Esophagus squamous epithelium (tissue), 5 donors: ENCODE measurements around the gene BTNL9. TPM values are rescaled to one million over a fixed set of nuclear protein-coding genes. Genes with fewer than 3 reads are reported as not detected.

Experiments used
- DNase-seq: peaks from one replicate; lab custom pipeline; 2025; lab: John Stamatoyannopoulos, UW
- H3K27ac ChIP-seq, 4 donors: fragments of 200-600 bp; sonication (generic); one replicate each; pipeline ENCODE4 v1.5.1; 2016 to 2019; ENCODE audit warnings: mild to moderate bottlenecking in 1 of 4
- H3K27me3 ChIP-seq, 4 donors: fragments of 200-600 bp; sonication (generic); 1 replicate in 3 of 4; 2 replicates in 1 of 4; pipeline versions ENCODE4 v1.5.1 to v1.6.0; 2017 to 2021; ENCODE audit warnings: antibody characterized with exemption in 1 of 4
- H3K36me3 ChIP-seq, 3 donors: fragments of 200-600 bp; sonication (generic); one replicate each; pipeline ENCODE4 v1.5.1; 2016 to 2019
- H3K4me1 ChIP-seq, 3 donors: fragments of 200-600 bp; sonication (generic); one replicate each; pipeline ENCODE4 v1.5.1; 2017 to 2019
- H3K4me3 ChIP-seq, 4 donors: fragments of 200-600 bp; sonication (generic); 1 replicate in 3 of 4; 2 replicates in 1 of 4; pipeline ENCODE4 v1.5.1; 2016 to 2019; ENCODE audit warnings: mild to moderate bottlenecking in 2 of 4, moderate library complexity in 1 of 4
- H3K9me3 ChIP-seq, 3 donors: fragments of 200-600 bp; sonication (generic); one replicate each; pipeline ENCODE4 v1.5.1; 2016 to 2019
- CTCF ChIP-seq, 6 experiments: fragments of 450-650 bp in 4 of 6; fragments of 200-600 bp in 2 of 6; sonication (generic) in 2 of 6; IDR thresholded peaks; one replicate each; pipeline ENCODE4 v1.5.1; 2016 to 2019; ENCODE audit warnings: antibody characterized with exemption in 6 of 6, mild to moderate bottlenecking in 4 of 6, moderate library complexity in 4 of 6
- POLR2A ChIP-seq, 4 donors: fragments of 450-650 bp; IDR thresholded peaks; one replicate each; pipeline ENCODE4 v1.6.1; 2017; ENCODE audit warnings: antibody characterized with exemption in 4 of 4, mild to moderate bottlenecking in 4 of 4, moderate library complexity in 3 of 4
- WGBS, 2 donors: methylation state at CpG; one replicate each; pipeline ENCODE4 v1.1.5; 2018; 5-methylcytosine and 5-hydroxymethylcytosine counted together
- intact Hi-C: fragments of 100-400 bp; cut with DNase I; formaldehyde crosslinking; loops from one replicate; pipeline ENCODE4 v1.15.0; 2022
- small RNA-seq, 4 donors: library from RNA; depleted of rRNA; stranded (forward); fragments of <200 nt; gene quantifications; one replicate each; pipeline ENCODE3, GENCODE V24; 2016
- total RNA-seq, 4 donors: library from RNA; depleted of rRNA; stranded (reverse); fragments of >200 nt; gene quantifications; one replicate each; pipeline ENCODE4 v1.1.0, GENCODE V29; 2016
- donor health status: DM: yes; HTN: yes; CAD: no.

Gene BTNL9
- total RNA-seq, 4 donors from 2014 or later: 0.75 to 27.7 (median 4.1) TPM

- H3K9me3 ChIP-seq: no peaks in the 10 kb centered on the region
- 82 to 100% methylated on average over 1 to 5 of the region's 5 CpGs for WGBS, 2 donors
- no peak overlapping the region for H3K27ac ChIP-seq
- no peak for TF ChIP-seq CTCF (IDR thresholded peaks at IDR 0.05)
- TF ChIP-seq POLR2A (IDR thresholded peaks at IDR 0.05): no peak
- peaks cover 0 to 100% (median 15%) of the 10 kb centered on the region in 4 donors for H3K27me3 ChIP-seq
- peaks cover 0 to 15% (median 0%) of the 10 kb centered on the region in 3 donors for H3K4me1 ChIP-seq
- DNase-seq: no peak
- no peak overlapping the region for H3K4me3 ChIP-seq
- no peaks in the 10 kb centered on the region for H3K36me3 ChIP-seq
- intact Hi-C loops: no loop called here
Measured at GRCh38 chr5:181111010-181111409, 70.9 kb downstream of the BTNL9 start.

Small RNA genes lying within 50 kb of the gene (small RNA-seq; reads per million reads assigned to genes)
- gene MIR8089 (0 reads per million in 4 donors), gene RNU6-1036P (0 reads per million in 4 donors)

Other genes with a start within 250 kb of the BTNL9 start
- gene MGAT1, start 237.5 kb upstream of the BTNL9 start, total RNA-seq: 100 to 1,000 TPM in 2 of 4 donors, 10 to 100 TPM in 2; 62.6 to 163 (median 111) TPM
- gene ZFP62, start 179.0 kb upstream of the BTNL9 start, total RNA-seq: 10 to 100 TPM in 3 of 4 donors, 1 to 10 TPM in 1; 8.9 to 32.6 (median 19.2) TPM
- under 1 TPM in 1 of 4 donors, not detected in 3; 0.19 TPM for gene BTNL8, start 141.1 kb upstream of the BTNL9 start, total RNA-seq
- not detected for gene BTNL3, start 51.4 kb upstream of the BTNL9 start, total RNA-seq
- not detected for gene OR2V1, start 90.9 kb downstream of the BTNL9 start, total RNA-seq
- gene OR2V2, start 107.3 kb downstream of the BTNL9 start, total RNA-seq: not detected
- gene TRIM7, start 164.9 kb downstream of the BTNL9 start, total RNA-seq: 10 to 100 TPM; 44.8 to 80.6 (median 54.5) TPM
- 10 to 100 TPM; 12.0 to 22.1 (median 13.8) TPM for gene TRIM41, start 183.0 kb downstream of the BTNL9 start, total RNA-seq
- 1,000 to 10,000 TPM; 1,705 to 2,735 (median 2,064) TPM for gene RACK1, start 203.6 kb downstream of the BTNL9 start, total RNA-seq
- gene TRIM52, start 220.9 kb downstream of the BTNL9 start, total RNA-seq: 10 to 100 TPM in 1 of 4 donors, 1 to 10 TPM in 3; 2.0 to 11.1 (median 3.3) TPM